ENCODE data around the gene KRTAP4-16.

DNA sequence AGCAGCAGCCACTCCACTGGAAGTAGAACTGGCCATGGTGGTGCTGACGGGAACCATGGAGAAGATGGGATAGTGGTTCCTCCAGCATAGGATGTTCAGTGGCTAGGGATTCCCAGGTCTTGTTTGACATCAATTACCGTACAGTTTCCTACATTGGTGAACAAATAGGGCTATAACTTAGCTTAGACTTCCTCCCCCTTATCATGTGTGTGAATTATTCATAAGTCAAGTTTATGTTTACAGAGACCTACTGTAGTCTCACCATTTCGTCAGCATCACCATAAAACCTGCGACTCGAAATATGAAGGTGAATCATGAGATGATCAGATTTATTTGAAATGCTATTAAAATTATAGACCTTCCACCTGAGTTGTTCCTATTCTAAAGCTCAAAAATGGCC is 43.3 kb downstream of the KRTAP4-16 start:
- TF ChIP-seq, protein P1, sequence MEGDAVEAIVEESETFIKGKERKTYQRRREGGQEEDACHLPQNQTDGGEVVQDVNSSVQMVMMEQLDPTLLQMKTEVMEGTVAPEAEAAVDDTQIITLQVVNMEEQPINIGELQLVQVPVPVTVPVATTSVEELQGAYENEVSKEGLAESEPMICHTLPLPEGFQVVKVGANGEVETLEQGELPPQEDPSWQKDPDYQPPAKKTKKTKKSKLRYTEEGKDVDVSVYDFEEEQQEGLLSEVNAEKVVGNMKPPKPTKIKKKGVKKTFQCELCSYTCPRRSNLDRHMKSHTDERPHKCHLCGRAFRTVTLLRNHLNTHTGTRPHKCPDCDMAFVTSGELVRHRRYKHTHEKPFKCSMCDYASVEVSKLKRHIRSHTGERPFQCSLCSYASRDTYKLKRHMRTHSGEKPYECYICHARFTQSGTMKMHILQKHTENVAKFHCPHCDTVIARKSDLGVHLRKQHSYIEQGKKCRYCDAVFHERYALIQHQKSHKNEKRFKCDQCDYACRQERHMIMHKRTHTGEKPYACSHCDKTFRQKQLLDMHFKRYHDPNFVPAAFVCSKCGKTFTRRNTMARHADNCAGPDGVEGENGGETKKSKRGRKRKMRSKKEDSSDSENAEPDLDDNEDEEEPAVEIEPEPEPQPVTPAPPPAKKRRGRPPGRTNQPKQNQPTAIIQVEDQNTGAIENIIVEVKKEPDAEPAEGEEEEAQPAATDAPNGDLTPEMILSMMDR (IDR thresholded peaks at IDR 0.05): no peak
- no peak for TF ChIP-seq POLR2A (IDR thresholded peaks at IDR 0.05)

All from uterus (tissue), 2 donors.